Spleen (tissue), 11 donors: Measurements from ENCODE around the gene CNDP1. TPM values are rescaled to one million over a fixed set of nuclear protein-coding genes. Genes with fewer than 3 reads are reported as not detected.

ENCODE experiments used
- DNase-seq: peaks from one replicate; pipeline ENCODE4 v3.0.0-alpha.2; 2020
- H3K27ac ChIP-seq, 8 donors: fragments of 200-600 bp; sonication (generic) in 7 of 8; 1 replicate in 4 of 8; 2 replicates in 4 of 8; pipeline versions ENCODE4 v1.5.0 to v1.8.0; 2016 to 2021; ENCODE audit warnings: inconsistent platforms in 4 of 8, mild to moderate bottlenecking in 4 of 8, moderate library complexity in 1 of 8
- H3K27me3 ChIP-seq, 7 donors: fragments of 200-600 bp; sonication (generic) in 6 of 7; replicated peaks in 1 of 7; 1 replicate in 4 of 7; 2 replicates in 3 of 7; pipeline versions ENCODE4 v1.5.0 to v1.8.0; 2016 to 2021; ENCODE audit warnings: inconsistent platforms in 3 of 7, mild to moderate bottlenecking in 1 of 7
- H3K36me3 ChIP-seq, 6 donors: fragments of 200-600 bp; sonication (generic) in 5 of 6; 1 replicate in 4 of 6; 2 replicates in 2 of 6; pipeline versions ENCODE4 v1.5.0 to v1.8.0; 2016 to 2021; ENCODE audit warnings: inconsistent platforms in 2 of 6
- H3K4me1 ChIP-seq, 6 donors: fragments of 200-600 bp; sonication (generic) in 5 of 6; 1 replicate in 3 of 6; 2 replicates in 3 of 6; pipeline versions ENCODE4 v1.5.0 to v1.8.0; 2016 to 2021; ENCODE audit warnings: inconsistent platforms in 3 of 6
- H3K4me3 ChIP-seq, 8 donors: fragments of 200-600 bp; sonication (generic) in 7 of 8; 1 replicate in 4 of 8; 2 replicates in 4 of 8; pipeline versions ENCODE4 v1.5.0 to v1.8.0; 2016 to 2021; ENCODE audit warnings: inconsistent platforms in 4 of 8, mild to moderate bottlenecking in 4 of 8, moderate library complexity in 2 of 8
- H3K9me3 ChIP-seq, 8 donors: fragments of 200-600 bp; sonication (generic) in 7 of 8; 1 replicate in 4 of 8; 2 replicates in 4 of 8; pipeline versions ENCODE4 v1.5.0 to v1.8.0; 2016 to 2021; ENCODE audit warnings: inconsistent platforms in 4 of 8
- POLR2A ChIP-seq, 3 donors: fragments of 450-650 bp; IDR thresholded peaks; one replicate each; pipeline ENCODE4 v1.5.1; 2017; ENCODE audit warnings: antibody characterized with exemption in 3 of 3, mild to moderate bottlenecking in 1 of 3
- POLR2AphosphoS5 ChIP-seq, 3 donors: sonication (generic); formaldehyde crosslinking; IDR thresholded peaks; one replicate each; pipeline ENCODE4 v1.5.1; 2017; ENCODE audit warnings: antibody characterized with exemption in 3 of 3
- WGBS, 5 donors: extraction: QIAGEN DNeasy Blood & Tissue Kit in 3 of 5; methylation state at CpG; one replicate each; pipeline versions ENCODE4 v1.1.5 to v1.1.7; 2013 to 2018; 5-methylcytosine and 5-hydroxymethylcytosine counted together
- intact Hi-C: fragments of 100-400 bp; cut with DNase I; formaldehyde crosslinking; loops from one replicate; pipeline ENCODE4 v1.15.0; 2023; ENCODE audit warnings: low total_unique reads
- polyA plus RNA-seq, 3 donors: library from polyadenylated mRNA; stranded (reverse); fragments of 200-250 nt; gene quantifications; one replicate each; pipeline ENCODE4 v1.2.1, GENCODE V29; 2013
- total RNA-seq, 7 donors: library from RNA; depleted of rRNA in 3 of 7; stranded (reverse); fragments of >200 nt in 3 of 7; fragmentation: NEBNext Ultra II Directional in 4 of 7; extraction: Animal tissue kit (Norgen Biotek cat#: 25700) in 4 of 7; gene quantifications; one replicate each; pipeline versions ENCODE4 v1.1.0 to v1.2.1, GENCODE V29; 2016 to 2021
- TF ChIP-seq, protein P1 (sequence below), 11 experiments: fragments of 200-600 bp in 7 of 11; fragments of 450-650 bp in 4 of 11; sonication (generic) in 4 of 11; IDR thresholded peaks in 8 of 11; conservative IDR thresholded peaks in 3 of 11; 1 replicate in 7 of 11; 2 replicates in 4 of 11; pipeline versions ENCODE4 v1.4.0 to v1.8.0; 2016 to 2021; ENCODE audit warnings: antibody characterized with exemption in 11 of 11, inconsistent platforms in 4 of 11, mild to moderate bottlenecking in 1 of 11
- donor health status: healthy with polysubstance abuse.
- donor health status: DM: no; HTN: no; CAD: no; lungs with moderate emphysema.
- donor health status: DM: no; HTN: no; CAD: no.
- donor health status: Bipolar disorder and iron deficiency.
- donor health status: healthy.
- donor health status: DM: no; HTN: no; CAD: no.
- donor health status: DM: yes; HTN: yes; CAD: no.

Gene CNDP1
- total and polyA plus RNA-seq, 10 donors = 0.03 to 0.59 (median 0.18) TPM; not detected in 2

DNA sequence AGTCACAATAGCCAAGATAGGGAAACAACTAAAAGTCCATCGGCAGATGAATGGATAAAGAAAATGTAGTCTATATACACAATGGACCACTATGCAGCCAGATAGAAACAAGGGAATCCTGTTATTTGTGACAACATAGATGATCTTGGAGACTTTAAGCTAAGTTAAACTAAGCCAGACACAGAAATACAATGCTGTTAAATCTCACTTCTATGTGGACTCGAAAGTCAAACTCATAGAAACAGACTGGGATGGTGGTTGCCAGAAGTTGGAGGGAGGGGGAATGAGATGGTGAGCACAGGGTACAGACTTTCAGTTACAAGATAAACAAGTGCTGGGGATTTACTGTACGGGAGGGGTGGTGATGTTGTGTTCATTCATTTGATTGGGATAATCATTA is 5.4 kb upstream of the CNDP1 start:
- peaks cover 0 to 8% (median 0%) of the 10 kb centered on the region in 6 donors for H3K4me1 ChIP-seq
- intact Hi-C loops = no loop called here
- 86 to 98% (median 95%) methylated on average over 3 of the region's 3 CpGs for WGBS, 5 donors
- H3K36me3 ChIP-seq = no peaks in the 10 kb centered on the region
- H3K27ac ChIP-seq = no peak overlapping the region
- no peaks in the 10 kb centered on the region for H3K9me3 ChIP-seq
- H3K4me3 ChIP-seq = no peak overlapping the region
- TF ChIP-seq POLR2A (IDR thresholded peaks at IDR 0.05) (no peak), POLR2AphosphoS5 (IDR thresholded peaks at IDR 0.05) (no peak)
- TF ChIP-seq, protein P1, sequence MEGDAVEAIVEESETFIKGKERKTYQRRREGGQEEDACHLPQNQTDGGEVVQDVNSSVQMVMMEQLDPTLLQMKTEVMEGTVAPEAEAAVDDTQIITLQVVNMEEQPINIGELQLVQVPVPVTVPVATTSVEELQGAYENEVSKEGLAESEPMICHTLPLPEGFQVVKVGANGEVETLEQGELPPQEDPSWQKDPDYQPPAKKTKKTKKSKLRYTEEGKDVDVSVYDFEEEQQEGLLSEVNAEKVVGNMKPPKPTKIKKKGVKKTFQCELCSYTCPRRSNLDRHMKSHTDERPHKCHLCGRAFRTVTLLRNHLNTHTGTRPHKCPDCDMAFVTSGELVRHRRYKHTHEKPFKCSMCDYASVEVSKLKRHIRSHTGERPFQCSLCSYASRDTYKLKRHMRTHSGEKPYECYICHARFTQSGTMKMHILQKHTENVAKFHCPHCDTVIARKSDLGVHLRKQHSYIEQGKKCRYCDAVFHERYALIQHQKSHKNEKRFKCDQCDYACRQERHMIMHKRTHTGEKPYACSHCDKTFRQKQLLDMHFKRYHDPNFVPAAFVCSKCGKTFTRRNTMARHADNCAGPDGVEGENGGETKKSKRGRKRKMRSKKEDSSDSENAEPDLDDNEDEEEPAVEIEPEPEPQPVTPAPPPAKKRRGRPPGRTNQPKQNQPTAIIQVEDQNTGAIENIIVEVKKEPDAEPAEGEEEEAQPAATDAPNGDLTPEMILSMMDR (IDR thresholded peaks at IDR 0.05 in 8 of 11, conservative IDR thresholded peaks at IDR 0.05 in 3 of 11) = no peak
- no peak for DNase-seq
- no peaks in the 10 kb centered on the region for H3K27me3 ChIP-seq

DNA sequence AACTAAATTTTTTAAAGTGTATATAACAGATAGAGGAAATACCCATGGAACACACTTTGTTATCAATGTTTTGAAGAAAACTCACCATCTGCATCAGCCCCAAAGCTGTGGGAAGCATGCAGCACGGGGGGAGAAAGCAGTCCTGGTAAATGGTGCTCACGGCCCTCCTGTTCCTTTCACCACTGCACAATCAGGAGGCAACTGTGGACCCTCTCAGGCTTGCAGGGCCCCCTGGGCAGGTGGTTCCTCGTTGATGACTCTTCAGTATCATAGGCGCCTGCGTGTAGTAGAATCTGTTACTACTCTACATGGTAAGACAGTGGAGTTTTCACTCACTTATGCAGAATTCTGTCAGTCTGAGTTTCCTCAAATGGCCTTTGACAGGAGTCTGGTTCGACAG is 4.9 kb upstream of the CNDP1 start:
- Histone ChIP-seq H3K4me3 (no peak overlapping the region), H3K9me3 (no peaks in the 10 kb centered on the region), H3K27me3 (no peaks in the 10 kb centered on the region), H3K36me3 (no peaks in the 10 kb centered on the region), H3K27ac (no peak overlapping the region), H3K4me1 (peaks cover 0 to 3% (median 0%) of the 10 kb centered on the region in 6 donors)
- WGBS, 5 donors = 74 to 84% (median 81%) methylated on average over 6 of the region's 6 CpGs
- DNase-seq = peak; percentile 20
- TF ChIP-seq, protein P1 (IDR thresholded peaks at IDR 0.05 in 8 of 11, conservative IDR thresholded peaks at IDR 0.05 in 3 of 11) = no peak
- TF ChIP-seq POLR2A (IDR thresholded peaks at IDR 0.05) (no peak), POLR2AphosphoS5 (IDR thresholded peaks at IDR 0.05) (no peak)
- intact Hi-C loops = no loop called here

DNA sequence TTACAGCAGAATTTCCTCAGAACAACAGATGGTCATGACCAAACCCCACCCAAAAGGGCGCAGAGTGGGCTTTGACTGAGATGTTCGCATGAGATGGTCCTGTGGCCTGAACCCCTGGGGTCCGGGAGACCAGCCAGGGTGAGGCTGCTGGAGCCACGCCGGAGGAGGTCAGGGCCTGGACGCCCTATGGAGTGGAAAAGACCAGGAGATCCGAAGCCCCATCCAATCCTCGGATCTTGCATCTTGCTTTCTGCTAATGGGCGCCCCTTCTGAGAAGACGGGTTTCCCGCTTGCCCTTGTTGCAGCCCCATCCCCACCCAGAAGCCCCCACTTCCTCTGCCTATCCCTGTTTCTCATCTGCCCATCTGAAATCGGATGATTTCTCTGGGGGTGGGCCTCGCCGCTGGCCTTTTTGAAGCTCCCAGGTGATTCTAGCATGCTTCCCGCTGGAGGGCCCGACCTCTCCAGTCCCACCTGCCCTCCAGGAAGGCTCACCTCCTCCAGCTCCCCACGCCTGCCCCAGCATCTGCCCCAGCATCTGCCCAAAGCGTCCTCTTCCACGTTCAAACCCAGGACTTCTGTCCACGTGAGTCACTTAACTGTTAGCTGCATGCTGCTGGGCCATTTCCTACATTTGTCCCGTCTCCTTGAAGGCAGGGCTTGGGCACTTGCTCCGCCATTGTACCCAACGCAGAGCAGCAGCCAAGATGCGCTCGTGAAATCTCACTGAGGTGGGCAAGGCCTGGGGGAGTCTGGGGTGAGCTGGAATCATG is 4.3 kb upstream of the CNDP1 start:
- WGBS, 5 donors = 88 to 94% (median 93%) methylated on average over 24 to 25 of the region's 25 CpGs
- H3K27ac ChIP-seq = no peak overlapping the region
- intact Hi-C loops = no loop called here

DNA sequence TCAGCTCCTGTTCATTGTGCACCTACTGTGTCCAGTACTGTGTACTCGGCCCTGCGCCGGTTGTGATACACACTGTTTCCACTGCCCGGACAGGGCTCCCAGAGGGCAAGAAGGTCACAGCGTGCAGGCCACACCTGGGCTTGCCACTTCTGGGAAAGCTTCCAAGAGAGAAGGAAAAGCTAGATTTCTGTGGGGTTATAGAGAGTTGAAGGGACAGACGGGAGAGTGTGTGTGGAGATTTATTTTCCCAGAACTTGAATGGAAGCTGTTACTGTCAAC is 3.8 kb upstream of the CNDP1 start:
- Histone ChIP-seq H3K36me3 (no peaks in the 10 kb centered on the region), H3K4me3 (no peak overlapping the region), H3K27me3 (no peaks in the 10 kb centered on the region), H3K9me3 (no peaks in the 10 kb centered on the region), H3K27ac (no peak overlapping the region), H3K4me1 (no peaks in the 10 kb centered on the region)
- intact Hi-C loops = no loop called here
- 81 to 93% (median 91%) methylated on average over 6 of the region's 6 CpGs for WGBS, 5 donors
- DNase-seq = no peak
- TF ChIP-seq POLR2A (IDR thresholded peaks at IDR 0.05) (no peak), POLR2AphosphoS5 (IDR thresholded peaks at IDR 0.05) (no peak)
- TF ChIP-seq, protein P1 (IDR thresholded peaks at IDR 0.05 in 8 of 11, conservative IDR thresholded peaks at IDR 0.05 in 3 of 11) = no peak

More for the DNA sequence above, 4.3 kb upstream of the CNDP1 start:
- H3K27me3 ChIP-seq = no peaks in the 10 kb centered on the region
- TF ChIP-seq POLR2A (IDR thresholded peaks at IDR 0.05) (no peak), POLR2AphosphoS5 (IDR thresholded peaks at IDR 0.05) (no peak)
- TF ChIP-seq, protein P1 (IDR thresholded peaks at IDR 0.05 in 8 of 11, conservative IDR thresholded peaks at IDR 0.05 in 3 of 11) = no peak
- H3K36me3 ChIP-seq = no peaks in the 10 kb centered on the region
- H3K9me3 ChIP-seq = no peaks in the 10 kb centered on the region
- DNase-seq = peak; percentile 66
- H3K4me3 ChIP-seq = no peak overlapping the region
- no peaks in the 10 kb centered on the region for H3K4me1 ChIP-seq
